Measurements from ENCODE around the gene PAM.
"Not testable (repeated sequence)": the region's sequence is repeated elsewhere in the genome, so short reads cannot be mapped to it uniquely, and the experiment has no call there.

The PAM gene

GRCh38 chr5:103073500-103073899, 318.4 kb downstream of the PAM start:
- ATAC-seq = not testable (repeated sequence)

GRCh38 chr5:103075442-103075841, 320.3 kb downstream of the PAM start:
- ATAC-seq = no peak
